ENCODE results near the gene TCFL5.

TCFL5 gene

GRCh38 chr20:62900692-62901584 lies 39.3 kb upstream of the TCFL5 start:
- Histone ChIP-seq H3K4me1 (ENCODE audit: insufficient read depth, low read length) (peaks cover 13% of the 10 kb centered on the region), H3K9me3 (ENCODE audit: low read length) (no peaks in the 10 kb centered on the region), H3K4me3 (ENCODE audit: low read length) (no peak overlapping the region), H3K36me3 (ENCODE audit: insufficient read depth, low read length) (peaks cover 58% of the 10 kb centered on the region), H3K27me3 (ENCODE audit: insufficient read depth, low read length) (no peaks in the 10 kb centered on the region), H2AFZ (ENCODE audit: low read depth, low read length) (no peak overlapping the region)

GRCh38 chr20:62900052-62900691 lies 38.5 kb upstream of the TCFL5 start:
- H2AFZ ChIP-seq (ENCODE audit: low read depth, low read length) = no peak overlapping the region
- H3K9me3 ChIP-seq (ENCODE audit: low read length) = no peaks in the 10 kb centered on the region
- H3K36me3 ChIP-seq (ENCODE audit: insufficient read depth, low read length) = peaks cover 55% of the 10 kb centered on the region
- no peak overlapping the region for H3K4me3 ChIP-seq (ENCODE audit: low read length)
- no peaks in the 10 kb centered on the region for H3K27me3 ChIP-seq (ENCODE audit: insufficient read depth, low read length)
- peaks cover 13% of the 10 kb centered on the region for H3K4me1 ChIP-seq (ENCODE audit: insufficient read depth, low read length)

- Histone ChIP-seq H3K4me1 (ENCODE audit: insufficient read depth, low read length) (peaks cover 13% of the 10 kb centered on the region), H2AFZ (ENCODE audit: low read depth, low read length) (no peak overlapping the region), H3K9me3 (ENCODE audit: low read length) (no peaks in the 10 kb centered on the region), H3K36me3 (ENCODE audit: insufficient read depth, low read length) (peaks cover 55% of the 10 kb centered on the region), H3K4me3 (ENCODE audit: low read length) (no peak overlapping the region), H3K27me3 (ENCODE audit: insufficient read depth, low read length) (no peaks in the 10 kb centered on the region)
Observed at GRCh38 chr20:62899633-62900051, 38.0 kb upstream of the TCFL5 start.

- Histone ChIP-seq H3K4me1 (ENCODE audit: insufficient read depth, low read length) (peaks cover 13% of the 10 kb centered on the region), H3K4me3 (ENCODE audit: low read length) (no peak overlapping the region), H3K36me3 (ENCODE audit: insufficient read depth, low read length) (peaks cover 55% of the 10 kb centered on the region), H3K9me3 (ENCODE audit: low read length) (no peaks in the 10 kb centered on the region), H2AFZ (ENCODE audit: low read depth, low read length) (no peak overlapping the region), H3K27me3 (ENCODE audit: insufficient read depth, low read length) (no peaks in the 10 kb centered on the region)
Observed at GRCh38 chr20:62898970-62899632, 37.5 kb upstream of the TCFL5 start.

GRCh38 chr20:62898093-62898964 lies 36.7 kb upstream of the TCFL5 start:
- Histone ChIP-seq H2AFZ (ENCODE audit: low read depth, low read length) (no peak overlapping the region), H3K4me3 (ENCODE audit: low read length) (no peak overlapping the region), H3K4me1 (ENCODE audit: insufficient read depth, low read length) (peaks cover 13% of the 10 kb centered on the region), H3K9me3 (ENCODE audit: low read length) (no peaks in the 10 kb centered on the region), H3K36me3 (ENCODE audit: insufficient read depth, low read length) (peaks cover 55% of the 10 kb centered on the region), H3K27me3 (ENCODE audit: insufficient read depth, low read length) (no peaks in the 10 kb centered on the region)

DNA sequence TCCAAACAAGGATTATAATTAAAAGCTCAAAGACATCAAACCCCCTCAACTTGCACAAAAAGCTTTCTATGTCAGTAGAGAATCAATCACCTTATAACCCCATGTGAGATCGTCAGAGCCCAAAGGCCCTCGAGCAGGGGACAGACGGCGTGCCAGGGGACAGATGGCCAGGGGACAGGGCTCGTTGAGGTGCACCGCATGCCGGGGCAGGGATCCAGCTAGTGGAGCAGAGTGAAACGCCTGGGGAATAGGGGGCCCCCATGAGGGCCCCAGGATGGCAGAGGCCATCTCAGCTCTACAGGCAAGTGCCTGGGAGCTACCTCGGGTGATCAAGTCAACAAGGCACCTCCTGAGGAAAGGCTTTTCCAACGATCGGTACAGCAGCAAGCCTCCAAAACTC lies 36.0 kb upstream of the TCFL5 start:
- Histone ChIP-seq H3K27me3 (ENCODE audit: insufficient read depth, low read length) (no peaks in the 10 kb centered on the region), H3K4me3 (ENCODE audit: low read length) (no peak overlapping the region), H2AFZ (ENCODE audit: low read depth, low read length) (no peak overlapping the region), H3K36me3 (ENCODE audit: insufficient read depth, low read length) (peaks cover 55% of the 10 kb centered on the region), H3K4me1 (ENCODE audit: insufficient read depth, low read length) (peaks cover 13% of the 10 kb centered on the region), H3K9me3 (ENCODE audit: low read length) (no peaks in the 10 kb centered on the region)

DNA sequence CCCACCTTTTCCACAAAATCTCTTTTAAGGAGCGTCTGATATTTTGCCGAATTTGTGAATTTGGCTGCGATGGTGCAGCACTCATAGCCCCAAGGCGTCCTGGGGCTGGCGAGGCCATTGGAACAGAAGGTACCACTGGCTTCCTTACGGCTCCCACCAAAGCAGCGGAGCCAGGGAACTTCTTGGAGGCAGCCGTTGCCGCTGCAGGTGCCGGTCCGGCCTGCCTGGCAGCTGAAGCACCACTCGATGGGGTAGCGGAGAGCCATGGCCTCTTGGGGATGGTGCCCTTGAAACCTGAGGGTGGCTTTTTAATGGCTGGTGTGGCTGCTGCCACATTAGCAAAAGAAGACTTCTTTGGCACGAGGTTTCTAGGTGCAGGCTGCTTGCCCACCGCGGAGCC lies 34.9 kb upstream of the TCFL5 start:
- peaks cover 13% of the 10 kb centered on the region for H3K4me1 ChIP-seq (ENCODE audit: insufficient read depth, low read length)
- no peak overlapping the region for H2AFZ ChIP-seq (ENCODE audit: low read depth, low read length)
- H3K36me3 ChIP-seq (ENCODE audit: insufficient read depth, low read length) = peaks cover 56% of the 10 kb centered on the region
- no peaks in the 10 kb centered on the region for H3K27me3 ChIP-seq (ENCODE audit: insufficient read depth, low read length)
- H3K4me3 ChIP-seq (ENCODE audit: low read length) = no peak overlapping the region
- H3K9me3 ChIP-seq (ENCODE audit: low read length) = no peaks in the 10 kb centered on the region

DNA sequence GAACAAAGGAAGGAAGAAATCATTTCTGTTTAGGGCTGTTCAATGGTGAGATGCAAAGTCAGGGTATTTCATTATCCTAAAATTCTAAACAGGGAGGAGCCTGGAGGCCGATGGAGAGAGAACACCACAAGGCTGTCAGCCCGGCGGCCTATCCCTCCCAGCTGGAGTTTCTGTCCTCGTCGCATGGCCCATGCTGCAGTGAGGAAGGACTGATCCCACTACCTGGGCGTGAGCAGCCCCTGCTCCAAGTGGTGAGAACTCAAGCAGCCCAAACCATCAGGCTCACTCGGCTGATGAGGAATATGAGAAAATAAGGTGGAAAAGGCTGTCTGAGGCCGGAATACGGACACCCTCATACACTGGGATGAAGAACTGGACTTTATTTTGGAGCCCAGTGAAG lies 33.9 kb upstream of the TCFL5 start:
- Histone ChIP-seq H3K9me3 (ENCODE audit: low read length) (no peaks in the 10 kb centered on the region), H2AFZ (ENCODE audit: low read depth, low read length) (no peak overlapping the region), H3K36me3 (ENCODE audit: insufficient read depth, low read length) (peaks cover 58% of the 10 kb centered on the region), H3K4me3 (ENCODE audit: low read length) (no peak overlapping the region), H3K4me1 (ENCODE audit: insufficient read depth, low read length) (peaks cover 8% of the 10 kb centered on the region), H3K27me3 (ENCODE audit: insufficient read depth, low read length) (no peaks in the 10 kb centered on the region)

DNA sequence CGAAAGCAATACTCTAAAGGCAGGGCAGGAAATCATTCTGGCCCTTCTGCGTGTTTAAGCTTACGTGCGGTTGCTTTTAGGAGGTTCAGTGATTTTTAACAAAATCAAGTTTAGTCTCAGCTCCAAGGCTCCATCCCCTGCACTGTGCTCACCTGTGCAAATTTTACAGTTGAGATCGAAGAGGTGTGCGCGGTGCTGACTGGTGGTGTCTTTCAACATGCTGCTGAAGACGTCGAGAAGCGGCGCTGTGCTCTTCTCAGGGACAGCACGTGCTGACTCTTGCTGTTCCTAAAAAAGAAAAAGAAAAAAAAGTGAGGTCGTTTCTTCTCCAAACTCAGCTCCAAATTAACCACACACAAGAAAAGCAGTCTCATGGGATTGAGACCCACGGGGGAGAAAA lies 32.6 kb upstream of the TCFL5 start:
- Histone ChIP-seq H3K4me3 (ENCODE audit: low read length) (no peak overlapping the region), H3K9me3 (ENCODE audit: low read length) (no peaks in the 10 kb centered on the region), H3K4me1 (ENCODE audit: insufficient read depth, low read length) (no peaks in the 10 kb centered on the region), H2AFZ (ENCODE audit: low read depth, low read length) (no peak overlapping the region), H3K27me3 (ENCODE audit: insufficient read depth, low read length) (no peaks in the 10 kb centered on the region), H3K36me3 (ENCODE audit: insufficient read depth, low read length) (peaks cover 70% of the 10 kb centered on the region)

GRCh38 chr20:62893700-62894099 lies 32.1 kb upstream of the TCFL5 start:
- Histone ChIP-seq H3K9me3 (ENCODE audit: low read length) (no peaks in the 10 kb centered on the region), H3K36me3 (ENCODE audit: insufficient read depth, low read length) (peaks cover 76% of the 10 kb centered on the region), H2AFZ (ENCODE audit: low read depth, low read length) (no peak overlapping the region), H3K4me3 (ENCODE audit: low read length) (no peak overlapping the region), H3K27me3 (ENCODE audit: insufficient read depth, low read length) (no peaks in the 10 kb centered on the region), H3K4me1 (ENCODE audit: insufficient read depth, low read length) (no peaks in the 10 kb centered on the region)

DNA sequence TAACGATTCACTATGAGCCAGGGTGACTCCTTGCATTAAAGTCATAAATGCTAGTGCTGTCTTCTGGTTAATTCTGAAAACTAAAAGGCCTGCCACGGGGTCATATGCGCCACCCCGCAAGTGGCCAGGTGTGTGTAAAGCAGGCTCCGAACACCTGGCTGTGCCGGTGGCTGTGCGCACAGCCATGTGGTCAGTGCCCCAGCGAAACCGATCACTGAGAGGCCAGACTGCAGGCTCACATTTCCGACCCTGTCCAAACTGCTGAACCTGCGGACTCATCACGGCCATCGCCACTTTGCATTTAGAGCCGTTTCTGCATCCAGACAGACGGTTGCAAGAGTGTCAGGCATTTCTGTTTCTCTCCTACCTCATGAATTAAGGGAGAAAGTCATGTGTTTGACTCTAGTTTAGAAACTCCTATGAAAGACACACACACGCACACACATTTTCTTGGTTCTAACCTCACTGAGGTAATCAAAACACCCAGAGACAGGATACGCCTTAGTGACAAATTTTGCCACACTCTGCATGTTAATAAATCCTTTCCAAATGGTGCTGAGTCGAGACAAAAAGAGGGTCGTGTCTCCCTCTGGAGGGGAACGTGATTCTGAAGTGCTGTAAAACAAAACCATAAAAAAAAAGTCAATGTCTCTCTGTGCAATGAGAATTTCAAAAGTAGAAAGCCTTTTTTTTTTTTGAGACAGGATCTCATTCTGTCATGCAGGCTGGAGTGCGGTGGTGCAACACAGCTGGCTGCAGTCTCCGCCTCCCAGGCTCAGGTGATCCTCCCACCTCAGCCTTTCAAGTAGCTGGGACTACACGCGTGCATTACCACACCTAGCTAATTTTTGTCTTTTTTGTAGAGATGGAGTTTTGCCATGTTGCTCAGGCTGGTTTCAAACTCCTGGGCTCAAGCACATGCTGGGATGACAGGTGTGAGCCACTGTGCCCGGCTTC lies 31.0 kb upstream of the TCFL5 start:
- Histone ChIP-seq H3K27me3 (ENCODE audit: insufficient read depth, low read length) (no peaks in the 10 kb centered on the region), H3K9me3 (ENCODE audit: low read length) (no peaks in the 10 kb centered on the region), H2AFZ (ENCODE audit: low read depth, low read length) (no peak overlapping the region), H3K4me3 (ENCODE audit: low read length) (no peak overlapping the region), H3K4me1 (ENCODE audit: insufficient read depth, low read length) (no peaks in the 10 kb centered on the region), H3K36me3 (ENCODE audit: insufficient read depth, low read length) (peaks cover 87% of the 10 kb centered on the region)

DNA sequence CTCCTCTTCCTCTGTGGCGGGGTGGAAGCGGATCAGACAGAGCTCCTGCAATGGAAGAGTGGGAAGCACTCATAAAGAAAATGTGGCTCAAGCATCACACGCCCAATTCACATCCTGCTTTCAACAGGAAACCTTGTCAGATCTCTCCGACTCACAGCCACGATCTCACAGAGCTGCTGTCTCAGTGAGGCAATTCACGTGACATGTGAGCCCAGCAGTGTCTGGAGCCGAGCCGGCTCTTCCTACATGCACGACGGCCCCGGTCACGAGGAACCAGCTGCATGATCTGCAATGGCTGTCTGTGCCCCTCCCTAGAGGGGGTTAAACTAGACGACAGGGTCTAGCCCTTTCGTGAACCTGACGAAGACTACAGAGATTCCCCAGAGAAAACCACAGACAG lies 29.5 kb upstream of the TCFL5 start:
- Histone ChIP-seq H3K4me3 (ENCODE audit: low read length) (no peak overlapping the region), H2AFZ (ENCODE audit: low read depth, low read length) (no peak overlapping the region), H3K9me3 (ENCODE audit: low read length) (no peaks in the 10 kb centered on the region), H3K4me1 (ENCODE audit: insufficient read depth, low read length) (no peaks in the 10 kb centered on the region), H3K36me3 (ENCODE audit: insufficient read depth, low read length) (peaks cover 95% of the 10 kb centered on the region), H3K27me3 (ENCODE audit: insufficient read depth, low read length) (no peaks in the 10 kb centered on the region)

Data from neuron (in vitro differentiated cells).